A673 (cell line): ENCODE results near the gene HLA-B. TPM values are rescaled to one million over a fixed set of nuclear protein-coding genes. Genes with fewer than 3 reads are reported as not detected.

Experiments used
- BruUV-seq: library from RNA; stranded (reverse); fragments of 400-500 nt; replicated peaks from 2 replicates; lab custom pipeline; 2021; lab: Mats Ljungman, UMichigan
- CTCF ChIA-PET: fragments of 300-600 bp; sonication (Branson Sonifier 250); formaldehyde crosslinking; loops from one replicate; lab custom pipeline; 2022; ENCODE audit warnings: antibody characterized with exemption; lab: Charles Lee
- POLR2A ChIA-PET: fragments of 300-600 bp; sonication (Branson Sonifier 250); formaldehyde crosslinking; loops from one replicate; lab custom pipeline; 2022; ENCODE audit warnings: antibody characterized with exemption; ENCODE audit not compliant: low non-redundant PET; lab: Charles Lee
- DNase-seq: peaks from one replicate; pipeline ENCODE4 v3.0.0-alpha.2; 2015; ENCODE audit warnings: low spot score
- H3K27ac ChIP-seq: fragments of 200-600 bp; sonication (generic); 2 replicates; pipeline ENCODE4 v1.5.1; 2016; ENCODE audit warnings: mixed run types, low read depth, mild to moderate bottlenecking, mixed read lengths, antibody characterized with exemption, low read length; ENCODE audit not compliant: poor library complexity, severe bottlenecking
- H3K27me3 ChIP-seq: fragments of 200-600 bp; sonication (generic); replicated peaks from 2 replicates; pipeline ENCODE4 v1.6.1; 2017; ENCODE audit warnings: mixed run types, low read depth, mild to moderate bottlenecking, mixed read lengths, antibody characterized with exemption, low read length; ENCODE audit not compliant: insufficient read depth, poor library complexity
- H3K36me3 ChIP-seq: fragments of 200-600 bp; sonication (generic); 2 replicates; pipeline ENCODE4 v1.6.1; 2016; ENCODE audit warnings: mixed run types, mild to moderate bottlenecking, mixed read lengths, antibody characterized with exemption, low read length; ENCODE audit not compliant: insufficient read depth, poor library complexity, severe bottlenecking
- H3K4me1 ChIP-seq: fragments of 200-600 bp; sonication (generic); 2 replicates; pipeline ENCODE4 v1.6.1; 2017; ENCODE audit warnings: mixed run types, mild to moderate bottlenecking, mixed read lengths, antibody characterized with exemption, low read length; ENCODE audit not compliant: insufficient read depth, poor library complexity, severe bottlenecking
- H3K4me3 ChIP-seq: fragments of 200-600 bp; sonication (generic); 2 replicates; pipeline ENCODE4 v1.5.1; 2016; ENCODE audit warnings: low read depth, mixed run types, mild to moderate bottlenecking, mixed read lengths, low read length; ENCODE audit not compliant: poor library complexity, severe bottlenecking
- H3K9me3 ChIP-seq: fragments of 200-600 bp; sonication (generic); 2 replicates; pipeline ENCODE4 v1.6.1; 2016; ENCODE audit warnings: mixed run types, low read depth, mild to moderate bottlenecking, mixed read lengths, antibody characterized with exemption, low read length; ENCODE audit not compliant: poor library complexity, severe bottlenecking
- EZH2 ChIP-seq: fragments of 200-600 bp; sonication (generic); IDR thresholded peaks from 2 replicates; pipeline ENCODE4 v1.6.1; 2017; ENCODE audit warnings: borderline replicate concordance, low read depth, mild to moderate bottlenecking, mixed read lengths, antibody characterized with exemption, low read length; ENCODE audit not compliant: poor library complexity, severe bottlenecking
- intact Hi-C: fragments of 100-400 bp; cut with micrococcal nuclease; formaldehyde crosslinking; loops from one replicate; pipeline ENCODE4 v1.10.0; 2022; ENCODE audit not compliant: unreplicated experiment
- total RNA-seq: library from RNA; stranded (reverse); gene quantifications from 2 replicates; pipeline ENCODE4 v1.2.3, GENCODE V29; 2021
- TF ChIP-seq, protein P1 (sequence below): fragments of 300-800, 200-600 bp; sonication (generic); conservative IDR thresholded peaks from 2 replicates; pipeline ENCODE4 v1.5.1; 2017; ENCODE audit warnings: low read depth, mild to moderate bottlenecking, antibody characterized with exemption, low read length, moderate library complexity, mixed read lengths

HLA-B gene
- total RNA-seq, 1 experiment from 2014 or later = 27.3 TPM

- TF ChIP-seq, protein P1, sequence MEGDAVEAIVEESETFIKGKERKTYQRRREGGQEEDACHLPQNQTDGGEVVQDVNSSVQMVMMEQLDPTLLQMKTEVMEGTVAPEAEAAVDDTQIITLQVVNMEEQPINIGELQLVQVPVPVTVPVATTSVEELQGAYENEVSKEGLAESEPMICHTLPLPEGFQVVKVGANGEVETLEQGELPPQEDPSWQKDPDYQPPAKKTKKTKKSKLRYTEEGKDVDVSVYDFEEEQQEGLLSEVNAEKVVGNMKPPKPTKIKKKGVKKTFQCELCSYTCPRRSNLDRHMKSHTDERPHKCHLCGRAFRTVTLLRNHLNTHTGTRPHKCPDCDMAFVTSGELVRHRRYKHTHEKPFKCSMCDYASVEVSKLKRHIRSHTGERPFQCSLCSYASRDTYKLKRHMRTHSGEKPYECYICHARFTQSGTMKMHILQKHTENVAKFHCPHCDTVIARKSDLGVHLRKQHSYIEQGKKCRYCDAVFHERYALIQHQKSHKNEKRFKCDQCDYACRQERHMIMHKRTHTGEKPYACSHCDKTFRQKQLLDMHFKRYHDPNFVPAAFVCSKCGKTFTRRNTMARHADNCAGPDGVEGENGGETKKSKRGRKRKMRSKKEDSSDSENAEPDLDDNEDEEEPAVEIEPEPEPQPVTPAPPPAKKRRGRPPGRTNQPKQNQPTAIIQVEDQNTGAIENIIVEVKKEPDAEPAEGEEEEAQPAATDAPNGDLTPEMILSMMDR = no peak
- no peak for TF ChIP-seq EZH2
- POLR2A ChIA-PET = interaction anchor here (0.6 kb wide), 1 partner anchor 17 kb away, joined by 11 read pairs; no protein-coding TSS in a partner anchor
- intact Hi-C loops = no loop called here
- no peak for DNase-seq
- no peaks in the 10 kb centered on the region for H3K4me1 ChIP-seq
- no TSS peak for BruUV-seq
- peaks cover 7% of the 10 kb centered on the region for H3K9me3 ChIP-seq
- peaks cover 26% of the 10 kb centered on the region for H3K27me3 ChIP-seq
- H3K27ac ChIP-seq = no peak overlapping the region
- no peak overlapping the region for H3K4me3 ChIP-seq
- CTCF ChIA-PET = no interaction called here
- H3K36me3 ChIP-seq = no peaks in the 10 kb centered on the region
Observed at GRCh38 chr6:31328355-31328960, 28.5 kb downstream of the HLA-B start.

- BruUV-seq = no TSS peak
- H3K4me1 ChIP-seq = no peaks in the 10 kb centered on the region
- H3K27me3 ChIP-seq = peaks cover 79% of the 10 kb centered on the region
- intact Hi-C loops = no loop called here
- TF ChIP-seq, protein P1 = no peak
- TF ChIP-seq EZH2 = no peak
- H3K27ac ChIP-seq = no peak overlapping the region
- H3K36me3 ChIP-seq = no peaks in the 10 kb centered on the region
- POLR2A ChIA-PET = no interaction called here
- H3K4me3 ChIP-seq = no peak overlapping the region
- CTCF ChIA-PET = no interaction called here
- DNase-seq = no peak
- H3K9me3 ChIP-seq = no peaks in the 10 kb centered on the region
Observed at GRCh38 chr6:31321820-31322219, 35.2 kb downstream of the HLA-B start.

DNA sequence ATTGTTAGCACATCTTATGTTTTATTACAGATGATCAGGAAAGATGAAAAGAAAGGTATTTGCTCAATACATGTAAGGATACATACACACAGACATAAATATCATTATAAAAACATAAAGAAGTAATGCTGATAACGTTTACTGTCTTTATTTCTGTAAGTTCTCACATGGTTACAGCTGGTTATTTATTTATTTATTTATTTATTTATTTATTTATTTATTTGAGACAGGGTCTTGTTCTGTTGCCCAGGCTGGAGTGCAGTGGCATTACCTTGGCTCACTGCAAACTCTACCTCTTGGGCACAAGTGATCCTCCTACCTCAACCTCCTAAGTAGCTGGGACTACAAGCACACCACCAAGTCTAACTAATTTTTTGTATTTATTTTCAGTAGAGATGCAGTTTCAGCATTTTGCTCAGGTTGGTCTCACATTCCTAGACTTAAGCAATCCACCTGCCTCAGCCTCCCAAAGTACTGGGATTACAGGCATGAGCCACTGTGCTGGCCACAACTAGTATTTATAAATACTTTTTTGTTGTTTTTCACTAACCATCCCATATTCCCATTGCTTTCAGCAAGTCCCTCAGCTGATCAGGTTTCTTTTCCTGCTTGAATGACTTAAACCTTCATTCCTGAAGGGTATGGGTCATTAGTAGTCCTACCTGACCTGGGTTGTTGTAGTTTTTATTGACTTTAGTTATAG lies 35.8 kb downstream of the HLA-B start:
- CTCF ChIA-PET = no interaction called here
- intact Hi-C loops = no loop called here
- TF ChIP-seq, protein P1 = no peak
- TF ChIP-seq EZH2 = no peak

More for the DNA sequence above, 35.8 kb downstream of the HLA-B start:
- Histone ChIP-seq H3K4me1 (no peaks in the 10 kb centered on the region), H3K27me3 (peaks cover 85% of the 10 kb centered on the region), H3K36me3 (no peaks in the 10 kb centered on the region), H3K4me3 (no peak overlapping the region), H3K9me3 (no peaks in the 10 kb centered on the region), H3K27ac (no peak overlapping the region)
- POLR2A ChIA-PET = no interaction called here
- no peak for DNase-seq
- no TSS peak for BruUV-seq
